Measurements from ENCODE around the gene CYP27C1.

DNA sequence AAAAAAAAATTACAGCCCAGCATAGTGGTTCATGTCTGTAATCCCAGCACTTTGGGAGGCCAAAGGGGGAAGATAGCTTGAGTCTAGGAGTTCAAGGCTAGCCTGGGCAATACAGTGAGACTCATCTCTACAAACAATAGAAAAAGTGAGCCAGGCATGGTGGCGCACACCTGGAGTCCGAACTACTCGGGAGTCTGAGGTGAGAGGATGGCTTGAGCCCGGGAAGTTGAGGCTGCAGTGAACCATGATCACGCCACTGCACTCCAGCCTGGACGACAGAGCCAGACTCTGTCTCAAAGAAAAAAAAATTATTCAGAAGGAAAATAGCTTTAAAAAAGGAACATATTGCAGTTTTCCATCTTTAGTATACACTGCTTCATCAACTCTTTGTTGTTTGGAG is 47.8 kb downstream of the CYP27C1 start:
- TF ChIP-seq EP300 (conservative IDR thresholded peaks at IDR 0.05; ENCODE audit: poor library complexity, severe bottlenecking) (no peak), RAD21 (conservative IDR thresholded peaks at IDR 0.05) (no peak), POLR2AphosphoS5 (IDR thresholded peaks at IDR 0.05) (no peak), SMC3 (conservative IDR thresholded peaks at IDR 0.05; ENCODE audit: poor library complexity) (no peak), EZH2 (IDR thresholded peaks at IDR 0.05; ENCODE audit: borderline replicate concordance, insufficient read depth, low read length, poor library complexity, severe bottlenecking) (no peak), TAF1 (IDR thresholded peaks at IDR 0.05; ENCODE audit: low read depth) (no peak)
- TF ChIP-seq, protein P1, sequence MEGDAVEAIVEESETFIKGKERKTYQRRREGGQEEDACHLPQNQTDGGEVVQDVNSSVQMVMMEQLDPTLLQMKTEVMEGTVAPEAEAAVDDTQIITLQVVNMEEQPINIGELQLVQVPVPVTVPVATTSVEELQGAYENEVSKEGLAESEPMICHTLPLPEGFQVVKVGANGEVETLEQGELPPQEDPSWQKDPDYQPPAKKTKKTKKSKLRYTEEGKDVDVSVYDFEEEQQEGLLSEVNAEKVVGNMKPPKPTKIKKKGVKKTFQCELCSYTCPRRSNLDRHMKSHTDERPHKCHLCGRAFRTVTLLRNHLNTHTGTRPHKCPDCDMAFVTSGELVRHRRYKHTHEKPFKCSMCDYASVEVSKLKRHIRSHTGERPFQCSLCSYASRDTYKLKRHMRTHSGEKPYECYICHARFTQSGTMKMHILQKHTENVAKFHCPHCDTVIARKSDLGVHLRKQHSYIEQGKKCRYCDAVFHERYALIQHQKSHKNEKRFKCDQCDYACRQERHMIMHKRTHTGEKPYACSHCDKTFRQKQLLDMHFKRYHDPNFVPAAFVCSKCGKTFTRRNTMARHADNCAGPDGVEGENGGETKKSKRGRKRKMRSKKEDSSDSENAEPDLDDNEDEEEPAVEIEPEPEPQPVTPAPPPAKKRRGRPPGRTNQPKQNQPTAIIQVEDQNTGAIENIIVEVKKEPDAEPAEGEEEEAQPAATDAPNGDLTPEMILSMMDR (IDR thresholded peaks at IDR 0.05; ENCODE audit: poor library complexity, severe bottlenecking): no peak
- TF ChIP-seq, protein P2, sequence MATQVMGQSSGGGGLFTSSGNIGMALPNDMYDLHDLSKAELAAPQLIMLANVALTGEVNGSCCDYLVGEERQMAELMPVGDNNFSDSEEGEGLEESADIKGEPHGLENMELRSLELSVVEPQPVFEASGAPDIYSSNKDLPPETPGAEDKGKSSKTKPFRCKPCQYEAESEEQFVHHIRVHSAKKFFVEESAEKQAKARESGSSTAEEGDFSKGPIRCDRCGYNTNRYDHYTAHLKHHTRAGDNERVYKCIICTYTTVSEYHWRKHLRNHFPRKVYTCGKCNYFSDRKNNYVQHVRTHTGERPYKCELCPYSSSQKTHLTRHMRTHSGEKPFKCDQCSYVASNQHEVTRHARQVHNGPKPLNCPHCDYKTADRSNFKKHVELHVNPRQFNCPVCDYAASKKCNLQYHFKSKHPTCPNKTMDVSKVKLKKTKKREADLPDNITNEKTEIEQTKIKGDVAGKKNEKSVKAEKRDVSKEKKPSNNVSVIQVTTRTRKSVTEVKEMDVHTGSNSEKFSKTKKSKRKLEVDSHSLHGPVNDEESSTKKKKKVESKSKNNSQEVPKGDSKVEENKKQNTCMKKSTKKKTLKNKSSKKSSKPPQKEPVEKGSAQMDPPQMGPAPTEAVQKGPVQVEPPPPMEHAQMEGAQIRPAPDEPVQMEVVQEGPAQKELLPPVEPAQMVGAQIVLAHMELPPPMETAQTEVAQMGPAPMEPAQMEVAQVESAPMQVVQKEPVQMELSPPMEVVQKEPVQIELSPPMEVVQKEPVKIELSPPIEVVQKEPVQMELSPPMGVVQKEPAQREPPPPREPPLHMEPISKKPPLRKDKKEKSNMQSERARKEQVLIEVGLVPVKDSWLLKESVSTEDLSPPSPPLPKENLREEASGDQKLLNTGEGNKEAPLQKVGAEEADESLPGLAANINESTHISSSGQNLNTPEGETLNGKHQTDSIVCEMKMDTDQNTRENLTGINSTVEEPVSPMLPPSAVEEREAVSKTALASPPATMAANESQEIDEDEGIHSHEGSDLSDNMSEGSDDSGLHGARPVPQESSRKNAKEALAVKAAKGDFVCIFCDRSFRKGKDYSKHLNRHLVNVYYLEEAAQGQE (IDR thresholded peaks at IDR 0.05; ENCODE audit: borderline replicate concordance): no peak

Measured in neural cell (in vitro differentiated cells).